ENCODE measurements around the gene CARD11.

GRCh38 chr7:3080106-3080505 is 36.4 kb upstream of the CARD11 start:
- no peak for TF ChIP-seq CTCF (conservative IDR thresholded peaks at IDR 0.05 in 1 of 2, IDR thresholded peaks at IDR 0.05 in 1 of 2; ENCODE audit: low read depth in 1 of 2, low read length in 2 of 2)
- TF ChIP-seq EZH2 (IDR thresholded peaks at IDR 0.05; ENCODE audit: low read length, missing control alignments): no peak

Data from fibroblast of lung (primary cell).